NCI-H2107 (cell line): Measurements from ENCODE around the gene SDR39U1.

Experiments used
- DNase-seq: peaks from one replicate; lab custom pipeline; 2025; lab: John Stamatoyannopoulos, UW

Gene SDR39U1

DNA sequence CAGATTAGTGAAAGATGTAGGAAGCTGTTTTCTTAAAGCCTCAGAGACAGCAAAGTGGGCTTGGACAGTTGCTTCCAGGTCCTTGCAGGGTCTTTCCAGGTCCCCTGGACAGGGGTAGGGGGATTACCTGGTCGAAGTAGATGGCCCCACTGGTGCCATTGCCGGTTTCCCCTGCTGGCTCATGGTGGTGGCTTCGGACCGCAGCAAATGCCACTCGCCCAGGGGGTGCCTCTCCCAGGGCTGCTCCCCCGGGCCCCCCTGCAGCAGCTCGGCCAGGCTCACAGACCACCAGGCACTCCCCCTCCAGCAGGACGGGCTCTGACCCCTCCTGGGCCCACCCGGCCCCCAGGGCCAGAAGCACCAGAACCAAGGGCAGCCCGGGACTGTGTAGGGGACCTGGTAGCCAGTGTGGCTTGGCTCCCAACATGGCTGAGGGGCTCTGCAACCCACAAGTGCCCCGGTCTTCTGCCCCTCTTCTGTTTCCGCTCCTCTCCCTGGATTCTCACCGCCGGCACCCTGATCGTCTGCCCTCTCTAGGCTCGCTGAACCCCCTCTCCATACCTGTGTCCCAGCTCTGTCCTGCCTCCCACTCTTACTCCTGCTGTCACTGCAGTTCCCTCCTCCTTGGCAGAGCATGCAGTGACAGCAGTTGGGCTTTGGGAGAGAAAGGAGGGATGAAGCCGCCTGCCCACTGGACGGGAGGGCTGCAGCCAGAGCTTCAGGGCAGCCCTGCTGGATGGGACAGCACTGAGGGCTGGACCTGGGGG lies 13.8 kb downstream of the SDR39U1 start:
- no peak for DNase-seq

DNA sequence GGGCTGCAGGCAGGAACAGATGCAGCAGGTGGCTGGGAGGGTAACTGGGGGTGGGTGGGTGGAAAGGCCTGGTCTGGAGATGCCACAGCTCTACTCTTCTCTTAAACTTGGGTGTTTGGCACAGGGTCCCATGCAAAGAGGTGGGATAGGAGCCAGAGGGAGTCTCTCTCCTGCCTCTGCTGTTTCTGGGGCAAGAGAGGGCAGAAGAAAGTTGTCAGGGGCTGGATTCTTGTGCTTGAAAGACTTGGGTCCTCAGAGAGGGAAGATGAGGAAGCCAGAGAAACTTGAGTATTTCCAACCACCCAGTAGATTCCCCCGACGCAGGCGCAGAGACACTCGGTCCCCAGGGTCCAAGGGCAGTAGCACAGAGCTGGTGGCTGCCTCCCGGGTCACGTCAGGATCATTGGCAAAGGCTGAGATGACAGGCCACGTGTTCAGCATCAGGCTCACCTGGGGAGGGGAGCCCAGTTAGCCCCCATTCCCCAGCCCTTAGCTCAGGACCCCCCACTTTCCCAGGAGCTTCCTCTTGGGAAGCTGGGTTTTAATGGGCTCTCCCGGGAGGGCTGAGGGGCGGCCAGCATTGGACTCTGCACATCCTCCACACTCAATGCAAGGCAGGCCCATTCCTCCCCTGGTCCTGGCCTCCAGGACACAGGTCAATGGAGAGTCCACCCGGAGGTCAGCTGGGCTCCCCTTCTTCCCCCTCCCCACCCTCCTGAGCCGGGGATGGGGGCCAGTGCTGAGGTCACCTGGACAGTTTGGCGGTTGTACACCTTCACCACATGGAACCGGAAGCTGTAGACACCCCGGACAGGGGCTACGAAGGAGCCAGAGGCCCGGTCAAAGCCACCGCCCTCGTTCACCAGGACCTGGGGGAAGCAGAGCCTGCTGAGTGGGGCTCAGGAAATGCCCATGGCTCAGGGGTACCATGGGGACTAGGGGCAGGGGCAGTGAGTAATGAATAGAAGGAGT lies 14.8 kb downstream of the SDR39U1 start:
- DNase-seq = no peak

DNA sequence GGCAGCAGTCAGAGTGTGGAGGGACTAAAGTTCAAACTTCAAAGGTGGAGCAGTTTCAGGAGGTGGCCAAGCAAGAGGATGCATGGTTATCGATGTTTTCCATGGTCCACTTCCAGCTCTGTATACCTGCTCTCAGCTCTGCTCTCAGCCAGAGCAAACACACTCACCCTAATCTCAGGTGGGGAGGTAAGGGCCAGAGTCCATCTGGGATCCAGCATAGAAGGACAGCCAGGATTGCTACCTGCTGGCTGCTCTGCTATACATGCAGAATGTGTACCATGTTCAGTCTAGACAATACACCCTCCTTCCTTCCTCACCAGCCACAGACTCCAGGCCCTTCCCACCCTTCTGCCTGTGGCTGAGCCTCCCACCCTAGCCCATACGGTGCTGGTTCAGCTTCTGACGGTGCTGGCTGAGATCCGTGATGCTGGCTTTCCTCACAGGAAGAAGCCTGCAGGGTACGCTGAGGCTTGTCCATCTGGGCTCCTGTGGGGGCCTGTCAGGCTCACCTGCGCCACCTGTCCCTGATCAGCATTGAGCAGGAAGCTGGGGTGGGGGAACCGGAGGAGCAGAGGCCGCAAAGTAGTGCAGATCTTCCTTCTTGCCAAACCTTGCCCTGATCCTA lies 15.6 kb downstream of the SDR39U1 start:
- DNase-seq = no peak

DNA sequence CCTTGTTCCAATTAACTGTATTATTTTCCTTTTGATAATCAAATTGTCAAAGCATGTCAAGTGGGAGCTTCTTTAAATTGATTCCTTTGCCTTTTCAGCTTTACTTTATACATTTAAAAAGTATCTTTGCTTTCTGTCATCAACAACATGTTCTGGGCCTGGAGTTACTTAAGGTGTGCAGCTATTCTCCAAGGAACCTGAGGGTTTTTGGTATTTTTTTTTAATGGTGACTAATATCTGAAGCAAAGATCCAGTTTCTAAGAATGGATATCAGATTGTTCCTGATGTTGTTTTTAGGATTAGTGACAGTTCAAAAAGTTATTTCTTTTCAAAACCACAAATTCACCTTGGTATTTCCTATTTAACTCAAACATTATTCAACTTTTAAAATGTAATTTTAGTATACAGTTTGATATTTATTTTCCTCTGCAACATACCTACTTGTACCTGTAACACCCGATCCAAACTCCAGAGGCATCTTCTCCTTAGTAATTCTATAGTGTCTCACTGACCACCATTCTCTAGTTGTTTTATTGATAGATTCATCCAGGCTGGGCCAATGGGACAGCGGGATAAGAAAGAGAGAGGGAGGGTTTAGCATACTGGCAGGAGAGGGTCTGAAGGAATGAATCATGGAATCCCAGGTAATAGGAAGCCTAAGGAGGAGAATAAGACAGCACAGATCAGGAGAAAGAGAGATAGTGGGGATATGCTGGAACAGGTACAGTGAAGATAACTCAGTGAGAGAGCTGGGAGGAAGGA lies 16.2 kb downstream of the SDR39U1 start:
- no peak for DNase-seq

DNA sequence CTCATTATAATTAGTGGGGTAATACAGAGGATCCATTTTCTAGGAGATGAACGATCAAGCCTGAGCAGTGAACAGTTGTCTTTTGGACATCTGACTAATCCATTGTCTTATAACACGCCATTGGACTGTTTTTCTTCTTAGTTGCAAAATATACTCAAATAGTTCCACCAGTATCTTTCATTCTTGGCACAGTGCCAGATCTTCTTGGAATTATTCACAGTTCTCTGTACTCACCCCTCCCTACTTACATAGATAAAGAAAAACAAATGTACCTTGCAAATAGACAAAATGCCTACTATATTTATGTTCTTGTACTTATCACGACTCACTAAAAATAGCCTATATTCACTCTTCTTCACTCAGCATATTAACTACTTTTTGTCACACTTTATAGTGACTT lies 16.9 kb downstream of the SDR39U1 start:
- no peak for DNase-seq

DNA sequence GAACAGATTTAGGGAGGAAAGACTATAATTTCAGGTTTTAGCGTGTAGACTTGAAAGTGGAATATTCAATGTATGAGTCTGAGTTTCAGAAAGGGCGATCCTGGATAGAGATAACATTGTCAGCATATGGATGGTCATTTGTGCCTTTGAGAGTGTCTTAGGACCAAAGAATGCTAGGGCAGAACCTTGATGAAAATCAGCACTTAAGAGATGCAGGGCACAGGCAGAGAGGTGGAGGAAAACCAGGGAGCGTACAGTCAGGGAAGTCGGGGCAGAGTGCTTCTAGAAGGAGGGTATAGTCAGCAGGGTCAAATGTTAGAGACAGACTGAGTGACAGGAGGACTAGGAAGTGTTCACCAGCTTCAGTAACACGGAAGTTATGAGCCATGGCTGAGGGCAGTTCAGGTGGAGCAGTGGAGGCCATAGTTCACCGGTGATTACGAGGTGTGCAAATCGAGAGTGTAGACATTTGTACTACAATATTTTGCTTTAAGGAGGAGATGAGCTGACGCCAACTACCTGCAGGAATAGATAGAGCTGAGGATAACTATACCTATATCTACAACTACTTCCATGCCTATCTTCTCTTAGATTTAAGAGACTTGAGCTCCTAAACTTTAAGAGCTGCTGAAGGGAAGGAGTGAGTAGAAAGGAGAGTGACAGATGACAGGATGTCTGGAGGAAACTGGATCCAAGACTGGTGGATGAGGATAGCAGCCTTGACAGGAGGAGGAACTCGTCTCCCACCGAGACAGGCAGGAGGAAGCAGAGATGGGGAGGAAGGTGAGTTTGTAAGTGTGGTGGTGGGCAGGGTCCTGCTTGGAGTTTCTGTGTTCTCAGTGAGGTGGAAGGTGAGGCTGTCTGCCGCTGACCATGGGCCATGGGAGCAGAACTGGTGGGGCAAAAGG lies 19.6 kb downstream of the SDR39U1 start:
- DNase-seq = no peak

DNA sequence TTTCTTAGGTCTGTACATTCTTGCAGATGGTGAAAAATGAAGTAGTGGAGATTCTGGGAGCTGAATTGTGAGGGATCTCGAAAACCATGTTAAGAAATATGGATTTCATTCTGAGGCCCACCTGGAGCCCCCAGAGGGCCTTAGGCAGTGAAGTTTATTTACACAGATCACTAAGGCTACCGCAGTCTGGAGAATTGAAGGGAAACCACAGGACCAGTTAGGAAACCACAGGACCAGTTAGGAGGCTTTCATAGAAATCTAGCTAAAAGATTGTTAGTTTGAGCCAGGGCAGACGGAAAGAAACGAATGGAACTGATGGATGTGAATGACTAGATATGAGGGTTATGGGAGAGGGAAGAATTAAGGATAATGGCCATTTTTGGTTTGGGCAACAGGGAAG lies 20.3 kb downstream of the SDR39U1 start:
- no peak for DNase-seq

DNA sequence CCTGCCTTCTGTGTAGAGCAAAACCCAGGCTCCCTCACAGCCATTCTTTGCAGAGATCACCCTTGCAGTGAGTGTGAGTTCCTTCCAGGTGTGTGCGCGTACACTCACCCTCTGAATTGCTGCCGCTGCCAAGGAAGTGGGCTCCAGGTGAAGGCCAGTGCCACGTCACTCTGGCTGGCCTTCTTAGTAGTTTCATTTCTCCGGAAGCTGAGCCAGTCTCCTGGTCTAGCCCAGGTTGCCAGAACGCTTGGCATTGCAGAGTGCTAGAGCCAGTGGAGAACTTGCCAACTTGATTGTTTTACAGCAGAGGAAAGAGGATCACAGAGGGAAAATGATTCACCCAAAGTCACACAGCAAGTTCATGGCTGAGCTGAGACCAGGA lies 24.1 kb downstream of the SDR39U1 start:
- no peak for DNase-seq

DNA sequence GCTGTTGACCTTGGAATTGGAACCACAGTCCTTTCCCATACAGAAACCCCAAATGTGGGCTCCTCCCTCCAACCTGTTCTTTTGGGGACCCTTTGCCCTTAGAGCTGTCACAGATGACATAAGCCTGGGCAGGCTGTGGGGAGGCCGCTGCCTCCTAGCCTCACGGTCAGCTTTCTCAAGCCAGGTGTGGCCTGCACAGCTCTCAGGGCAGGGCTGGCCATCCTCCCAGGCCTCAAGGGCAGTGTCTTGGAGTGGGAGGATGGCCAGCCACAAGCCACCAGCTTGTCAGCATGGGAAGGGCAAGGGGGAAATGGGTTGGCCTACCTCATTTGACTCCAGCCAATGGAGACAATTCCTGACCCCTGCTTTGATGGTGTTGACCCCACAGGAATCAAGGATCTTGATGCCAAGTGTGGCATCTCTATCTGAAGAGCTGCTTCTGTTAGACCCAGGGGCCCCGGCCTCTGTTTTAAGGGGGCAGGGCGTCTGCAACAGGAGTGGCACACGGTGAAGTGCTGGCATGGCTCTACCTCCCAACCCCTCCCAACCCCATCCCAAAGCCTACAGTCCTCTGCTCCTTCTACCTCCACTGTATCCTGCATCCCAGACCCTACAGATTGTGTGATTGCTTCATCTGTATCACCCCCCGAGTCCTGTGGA lies 24.6 kb downstream of the SDR39U1 start:
- no peak for DNase-seq

DNA sequence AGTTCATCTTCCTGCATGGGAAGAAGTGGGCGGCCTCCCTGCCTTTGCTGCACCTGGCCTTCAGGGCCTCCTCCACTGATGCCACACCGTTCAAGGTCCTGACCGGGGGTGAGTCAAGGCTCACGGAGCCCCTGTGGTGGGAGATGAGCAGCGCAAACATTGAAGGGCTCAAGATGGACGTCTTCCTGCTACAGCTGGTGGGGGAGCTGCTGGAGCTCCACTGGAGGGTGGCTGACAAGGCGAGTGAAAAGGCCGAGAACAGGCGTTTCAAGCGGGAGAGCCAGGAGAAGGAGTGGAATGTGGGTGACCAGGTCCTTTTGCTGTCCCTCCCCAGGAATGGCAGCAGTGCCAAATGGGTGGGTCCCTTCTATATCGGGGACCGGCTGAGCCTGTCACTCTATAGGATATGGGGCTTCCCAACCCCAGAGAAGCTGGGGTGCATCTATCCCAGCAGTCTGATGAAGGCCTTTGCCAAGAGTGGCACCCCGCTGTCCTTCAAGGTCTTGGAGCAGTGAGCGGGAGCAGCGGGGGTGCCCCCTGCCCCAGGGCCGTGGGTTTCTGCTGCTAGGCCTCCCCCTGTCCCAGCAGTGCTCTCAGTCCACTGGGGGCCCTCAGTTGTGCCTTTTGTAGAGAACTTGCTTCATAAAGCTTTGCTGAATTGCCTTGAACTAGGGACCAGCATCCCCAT lies 25.5 kb downstream of the SDR39U1 start:
- DNase-seq = no peak

DNA sequence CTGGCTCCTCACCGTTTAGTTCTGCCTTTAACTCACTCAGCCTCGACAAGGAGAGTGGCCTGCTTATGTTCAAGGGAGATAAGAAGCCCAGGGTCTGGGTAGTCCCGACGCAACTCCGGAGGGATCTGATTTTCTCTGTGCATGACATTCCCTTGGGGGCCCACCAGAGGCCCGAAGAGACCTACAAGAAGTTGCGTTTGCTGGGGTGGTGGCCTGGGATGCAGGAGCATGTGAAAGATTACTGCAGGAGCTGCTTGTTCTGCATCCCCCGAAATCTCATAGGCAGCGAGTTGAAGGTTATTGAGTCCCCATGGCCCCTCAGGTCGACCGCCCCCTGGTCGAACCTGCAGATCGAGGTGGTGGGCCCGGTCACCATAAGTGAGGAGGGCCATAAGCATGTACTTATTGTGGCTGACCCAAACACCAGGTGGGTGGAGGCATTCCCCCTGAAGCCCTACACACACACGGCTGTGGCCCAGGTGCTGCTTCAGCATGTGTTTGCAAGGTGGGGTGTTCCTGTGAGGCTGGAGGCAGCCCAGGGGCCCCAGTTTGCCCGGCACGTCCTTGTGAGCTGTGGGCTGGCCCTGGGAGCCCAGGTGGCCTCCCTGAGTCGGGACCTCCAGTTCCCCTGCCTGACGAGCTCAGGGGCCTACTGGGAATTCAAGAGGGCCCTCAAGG lies 26.2 kb downstream of the SDR39U1 start:
- DNase-seq = no peak

DNA sequence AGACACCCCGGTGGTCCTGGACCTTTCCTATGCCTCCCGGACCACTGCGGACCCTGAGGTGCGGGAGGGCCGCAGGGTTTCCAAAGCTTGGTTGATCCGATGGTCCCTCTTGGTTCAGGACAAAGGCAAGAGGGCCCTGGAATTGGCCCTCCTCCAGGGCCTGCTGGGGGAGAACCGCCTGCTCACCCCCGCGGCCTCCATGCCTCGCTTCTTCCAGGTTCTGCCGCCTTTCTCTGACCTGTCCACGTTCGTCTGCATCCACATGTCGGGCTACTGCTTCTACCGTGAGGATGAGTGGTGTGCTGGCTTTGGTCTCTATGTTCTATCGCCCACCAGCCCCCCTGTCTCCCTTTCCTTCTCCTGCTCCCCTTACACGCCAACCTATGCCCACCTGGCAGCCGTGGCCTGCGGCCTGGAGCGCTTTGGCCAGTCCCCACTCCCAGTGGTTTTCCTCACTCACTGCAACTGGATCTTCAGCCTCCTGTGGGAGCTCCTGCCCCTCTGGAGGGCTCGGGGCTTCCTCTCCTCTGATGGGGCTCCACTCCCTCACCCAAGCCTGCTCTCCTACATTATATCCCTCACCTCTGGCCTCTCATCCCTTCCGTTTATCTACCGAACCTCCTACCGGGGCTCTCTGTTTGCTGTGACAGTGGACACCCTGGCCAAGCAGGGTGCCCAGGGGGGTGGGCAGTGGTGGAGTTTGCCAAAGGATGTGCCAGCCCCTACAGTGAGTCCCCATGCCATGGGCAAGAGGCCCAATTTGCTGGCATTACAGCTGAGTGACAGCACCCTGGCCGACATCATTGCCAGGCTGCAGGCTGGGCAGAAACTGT lies 26.9 kb downstream of the SDR39U1 start:
- no peak for DNase-seq

DNA sequence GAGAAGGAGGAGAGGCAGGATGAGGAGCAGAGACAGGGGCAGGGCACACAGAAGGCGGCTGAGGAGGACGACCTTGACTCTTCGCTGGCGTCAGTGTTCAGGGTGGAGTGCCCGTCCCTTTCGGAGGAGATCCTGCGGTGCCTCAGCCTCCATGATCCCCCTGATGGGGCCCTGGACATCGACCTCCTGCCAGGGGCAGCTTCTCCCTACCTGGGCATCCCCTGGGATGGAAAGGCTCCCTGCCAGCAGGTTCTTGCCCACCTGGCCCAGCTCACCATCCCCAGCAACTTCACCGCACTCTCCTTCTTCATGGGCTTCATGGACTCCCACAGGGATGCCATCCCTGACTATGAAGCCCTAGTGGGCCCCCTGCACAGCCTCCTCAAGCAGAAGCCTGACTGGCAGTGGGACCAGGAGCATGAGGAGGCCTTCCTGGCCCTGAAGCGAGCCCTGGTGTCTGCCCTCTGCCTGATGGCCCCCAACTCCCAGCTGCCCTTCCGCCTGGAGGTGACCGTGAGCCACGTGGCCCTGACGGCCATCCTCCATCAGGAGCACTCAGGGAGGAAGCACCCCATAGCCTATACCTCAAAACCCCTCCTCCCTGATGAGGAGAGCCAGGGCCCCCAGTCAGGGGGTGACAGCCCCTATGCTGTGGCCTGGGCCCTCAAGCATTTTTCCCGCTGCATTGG lies 27.7 kb downstream of the SDR39U1 start:
- no peak for DNase-seq

DNA sequence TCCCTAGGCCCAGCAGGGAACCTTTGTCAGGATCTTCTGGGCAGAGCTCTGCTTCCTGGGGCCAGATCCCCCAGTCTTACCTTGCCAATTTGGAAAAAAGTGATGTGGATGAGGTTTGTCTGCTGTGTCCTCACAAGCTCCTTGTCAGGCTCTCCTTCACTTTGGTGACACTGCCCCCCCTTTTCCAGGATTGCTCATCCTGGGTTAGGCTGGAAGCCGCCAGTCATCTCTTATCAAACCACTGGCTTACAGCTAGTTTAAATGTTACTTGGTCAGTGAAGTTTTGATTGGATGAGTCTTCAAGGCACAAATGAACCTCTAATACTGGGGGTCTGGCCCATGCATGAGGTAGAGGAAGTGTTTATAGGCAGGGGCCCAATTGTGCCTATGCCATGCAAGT lies 28.5 kb downstream of the SDR39U1 start:
- DNase-seq = no peak

DNA sequence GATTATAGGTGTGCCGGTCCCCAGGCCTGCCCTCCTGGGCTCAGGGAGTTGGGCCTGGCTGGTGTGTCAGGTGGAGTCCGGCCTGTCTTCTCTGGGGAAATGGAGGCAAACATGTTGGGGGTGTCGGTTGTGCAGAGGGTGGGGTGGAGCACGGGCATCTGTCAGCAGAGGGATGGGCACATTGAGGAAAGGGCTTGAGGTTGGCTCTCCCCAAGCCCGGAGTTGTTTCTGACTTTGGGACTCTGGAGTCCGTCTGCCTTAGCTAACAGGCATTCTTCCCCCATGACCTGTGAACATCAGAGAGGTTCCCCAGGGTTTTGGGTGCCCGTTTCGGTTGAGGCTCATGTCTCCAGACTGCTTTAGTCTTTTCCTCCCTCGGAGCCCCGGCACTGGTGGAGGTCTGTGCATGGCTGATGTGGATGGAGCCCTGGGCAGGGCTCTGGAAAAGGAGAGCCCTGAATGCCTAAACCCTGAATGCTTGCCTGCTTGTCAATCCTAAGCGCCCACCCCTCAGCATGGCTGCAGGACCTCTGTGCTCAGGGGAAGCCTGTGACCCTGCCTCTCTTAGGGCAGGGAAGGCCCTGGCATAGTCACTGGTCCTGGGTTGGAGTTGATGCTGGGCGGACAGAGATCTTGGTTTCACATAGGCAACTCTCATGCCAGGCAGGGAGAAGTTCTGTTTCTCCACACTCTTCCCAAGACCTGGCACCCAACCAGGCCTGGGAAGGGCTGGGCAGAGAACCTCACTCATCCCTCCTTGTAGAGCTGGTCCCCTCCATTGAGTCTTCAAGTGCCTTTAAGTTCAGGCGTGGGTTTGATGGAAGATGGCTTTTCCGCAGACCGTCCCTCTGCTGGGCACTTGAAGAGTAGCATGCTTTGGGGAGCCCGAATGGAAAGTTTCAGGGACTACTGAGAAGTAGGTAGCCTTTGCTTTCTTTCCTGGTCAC lies 30.9 kb downstream of the SDR39U1 start:
- no peak for DNase-seq

DNA sequence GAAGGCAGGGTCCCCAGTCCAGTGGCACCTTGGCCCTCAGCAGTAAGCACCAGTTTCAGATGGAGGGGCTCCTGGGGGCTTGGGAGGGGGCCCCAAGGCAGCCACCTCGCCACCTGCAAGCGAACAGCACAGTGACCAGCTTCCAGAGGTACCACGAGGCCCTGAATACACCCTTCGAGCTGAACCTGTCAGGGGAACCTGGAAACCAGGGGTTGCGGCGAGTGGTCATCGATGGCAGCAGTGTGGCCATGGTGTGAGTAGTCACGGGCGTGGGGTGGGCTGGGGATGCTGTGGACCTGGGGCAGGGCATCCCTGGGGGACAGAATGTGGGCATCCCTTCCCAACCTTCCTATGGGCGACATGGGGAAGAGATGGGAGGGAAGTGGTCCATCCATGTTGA lies 32.6 kb downstream of the SDR39U1 start:
- no peak for DNase-seq

DNA sequence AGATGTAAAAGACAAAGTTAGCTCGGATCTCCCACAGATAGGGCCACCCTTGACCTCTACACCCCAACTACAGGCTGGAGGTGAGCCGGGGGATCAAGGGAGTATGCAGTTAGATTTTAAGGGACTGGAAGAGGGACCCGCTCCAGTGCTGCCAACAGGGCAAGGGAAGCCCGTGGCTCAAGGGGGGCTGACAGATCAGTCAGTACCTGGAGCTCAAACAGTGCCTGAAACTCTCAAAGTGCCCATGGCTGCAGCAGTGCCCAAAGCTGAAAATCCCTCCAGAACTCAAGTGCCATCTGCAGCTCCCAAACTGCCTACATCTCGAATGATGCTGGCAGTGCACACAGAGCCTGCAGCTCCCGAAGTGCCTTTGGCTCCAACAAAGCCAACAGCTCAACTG lies 33.4 kb downstream of the SDR39U1 start:
- no peak for DNase-seq
